Eye (tissue), 1 donor: Measurements from ENCODE around the gene GYG1.

Source experiments
- DNase-seq: peaks from one replicate; pipeline ENCODE4 v3.0.0-alpha.2; 2015

Gene GYG1

DNA sequence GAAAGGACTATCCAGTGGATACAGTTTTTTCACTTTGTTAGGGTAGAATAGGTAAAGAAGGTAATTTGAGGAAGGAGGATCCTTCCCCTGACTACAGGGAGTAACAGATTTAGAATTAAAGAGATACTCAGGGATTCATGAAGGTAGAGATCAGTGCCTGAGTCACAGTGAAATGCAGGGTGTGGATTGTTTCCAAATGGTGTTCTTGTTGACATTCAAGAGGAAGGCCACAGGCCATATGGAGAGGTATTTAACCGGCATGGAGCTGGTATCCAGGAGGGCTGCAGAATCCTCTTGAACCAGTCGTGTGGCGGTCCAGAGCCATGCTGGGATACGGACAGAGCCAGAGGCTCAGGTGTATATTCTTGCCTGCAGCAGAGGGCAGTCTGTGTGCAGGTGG, 28.2 kb downstream of the GYG1 start:
- no peak for DNase-seq

- DNase-seq, result no peak
Observed at GRCh38 chr3:149020196-149020838, 29.0 kb downstream of the GYG1 start.

DNA sequence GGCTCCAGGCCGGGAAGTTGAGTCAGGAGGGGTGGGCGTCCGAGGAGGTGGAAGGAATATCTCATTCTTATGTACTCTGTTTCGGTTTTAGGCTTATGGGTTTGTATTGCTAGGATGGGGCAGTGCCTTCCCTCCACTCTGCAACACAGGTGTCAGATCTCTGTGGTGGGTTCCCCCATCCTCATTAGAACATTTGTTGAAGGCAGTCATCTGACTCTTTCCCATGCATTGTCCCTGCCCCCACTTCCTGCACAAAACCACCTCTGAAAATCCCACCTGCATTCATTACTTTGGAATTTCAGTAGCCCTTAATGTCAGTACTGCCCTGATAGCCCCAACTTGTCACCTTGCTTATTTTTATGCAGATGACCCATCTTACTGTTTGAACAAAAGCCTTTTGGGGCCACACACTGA, 29.5 kb downstream of the GYG1 start:
- DNase-seq, result no peak

- no peak for DNase-seq
Observed at GRCh38 chr3:149021830-149022229, 30.5 kb downstream of the GYG1 start.

DNA sequence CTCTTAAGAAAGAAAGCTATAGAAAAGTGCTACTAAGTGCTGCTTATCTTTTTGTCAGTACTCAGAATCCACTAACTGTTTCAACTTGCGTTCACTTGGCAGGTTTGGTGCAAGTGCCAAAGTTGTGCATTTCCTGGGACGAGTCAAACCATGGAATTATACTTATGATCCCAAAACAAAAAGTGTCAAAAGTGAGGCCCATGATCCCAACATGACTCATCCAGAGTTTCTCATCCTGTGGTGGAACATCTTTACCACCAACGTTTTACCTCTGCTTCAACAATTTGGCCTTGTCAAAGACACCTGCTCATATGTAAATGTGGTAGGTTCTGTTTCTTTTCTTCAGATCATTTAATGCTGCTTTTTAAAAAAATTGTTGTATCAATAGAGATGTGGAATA, 32.6 kb downstream of the GYG1 start:
- no peak for DNase-seq

DNA sequence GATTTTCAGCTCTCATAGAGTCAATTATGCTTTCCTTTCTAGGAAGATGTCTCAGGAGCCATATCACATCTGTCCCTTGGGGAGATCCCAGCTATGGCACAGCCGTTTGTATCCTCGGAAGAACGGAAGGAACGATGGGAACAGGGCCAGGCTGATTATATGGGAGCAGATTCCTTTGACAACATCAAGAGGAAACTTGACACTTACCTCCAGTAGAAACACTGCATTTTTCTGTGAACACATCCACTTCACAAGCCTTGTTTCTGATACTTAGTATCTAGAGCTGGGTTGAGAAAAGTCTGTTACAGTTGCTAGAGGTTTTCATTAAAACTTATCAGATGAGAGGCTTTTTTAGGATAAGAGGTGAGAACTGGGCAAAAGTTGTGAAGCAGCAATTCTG, 35.4 kb downstream of the GYG1 start:
- DNase-seq, result no peak

- no peak for DNase-seq
Observed at GRCh38 chr3:149031096-149031495, 39.8 kb downstream of the GYG1 start.

DNA sequence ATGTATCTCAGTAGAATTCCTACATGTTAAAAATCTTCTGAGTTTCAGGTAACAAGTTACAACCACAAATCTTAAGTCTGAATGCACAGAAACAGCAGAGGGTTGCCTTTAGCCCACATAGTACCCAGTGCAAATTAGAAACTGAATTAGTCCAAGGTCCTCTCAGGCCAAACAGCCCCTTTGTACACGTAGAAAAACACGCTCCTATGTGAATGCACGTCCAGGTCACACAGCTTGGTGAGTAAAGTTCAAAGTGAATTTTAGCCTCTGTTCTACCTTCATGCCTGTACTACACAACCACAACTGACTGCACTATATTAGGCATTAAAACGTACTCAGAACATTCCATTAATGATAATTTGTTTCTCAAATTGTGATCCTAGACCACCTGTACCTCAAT, 46.3 kb downstream of the GYG1 start:
- DNase-seq, result no peak

DNA sequence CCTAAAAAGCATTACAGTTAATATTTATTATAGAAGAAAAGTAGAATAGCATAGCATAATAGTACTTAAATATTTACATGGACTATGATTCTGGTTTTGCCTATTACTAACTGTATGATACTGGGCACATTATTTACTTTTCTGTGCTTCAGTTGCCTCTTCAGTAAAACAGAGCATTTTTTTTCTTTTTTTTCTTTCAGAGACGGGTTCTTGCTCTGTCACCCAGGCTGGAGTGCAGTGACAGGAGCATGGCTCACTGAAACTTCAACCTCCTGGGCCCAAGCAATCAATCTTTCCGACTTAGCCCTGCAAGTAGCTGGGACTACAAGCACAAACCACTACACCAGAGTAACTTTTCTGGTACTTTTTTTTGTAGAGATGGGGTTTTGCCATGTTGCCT, 47.0 kb downstream of the GYG1 start:
- no peak for DNase-seq

DNA sequence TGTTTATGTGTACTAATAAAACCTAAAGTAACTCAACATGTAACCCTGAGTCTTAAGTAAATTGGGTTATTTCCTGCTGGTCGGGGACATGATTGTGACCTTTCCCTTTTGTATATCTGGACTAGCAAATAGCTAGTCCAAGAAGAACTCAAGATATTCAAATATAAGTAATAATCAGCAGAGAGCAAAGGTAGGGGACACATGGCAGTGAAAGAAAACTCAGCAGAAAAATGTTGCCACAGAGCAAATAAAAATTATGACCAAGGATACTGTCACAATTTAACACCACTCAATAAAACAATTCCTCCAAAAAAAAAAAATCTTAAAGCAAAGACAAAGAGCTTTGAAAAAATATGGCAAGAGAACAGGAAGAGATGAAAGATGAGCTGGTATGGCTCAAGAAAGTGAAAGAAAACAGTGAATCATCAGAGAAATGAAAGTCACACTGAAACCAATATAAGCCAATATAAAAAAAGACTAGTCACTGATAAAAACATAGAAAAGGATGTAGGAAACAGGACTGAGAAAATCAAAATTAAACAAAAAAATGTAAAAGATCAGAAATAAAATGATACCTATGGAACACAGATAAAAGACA, 51.5 kb downstream of the GYG1 start:
- DNase-seq, result no peak

DNA sequence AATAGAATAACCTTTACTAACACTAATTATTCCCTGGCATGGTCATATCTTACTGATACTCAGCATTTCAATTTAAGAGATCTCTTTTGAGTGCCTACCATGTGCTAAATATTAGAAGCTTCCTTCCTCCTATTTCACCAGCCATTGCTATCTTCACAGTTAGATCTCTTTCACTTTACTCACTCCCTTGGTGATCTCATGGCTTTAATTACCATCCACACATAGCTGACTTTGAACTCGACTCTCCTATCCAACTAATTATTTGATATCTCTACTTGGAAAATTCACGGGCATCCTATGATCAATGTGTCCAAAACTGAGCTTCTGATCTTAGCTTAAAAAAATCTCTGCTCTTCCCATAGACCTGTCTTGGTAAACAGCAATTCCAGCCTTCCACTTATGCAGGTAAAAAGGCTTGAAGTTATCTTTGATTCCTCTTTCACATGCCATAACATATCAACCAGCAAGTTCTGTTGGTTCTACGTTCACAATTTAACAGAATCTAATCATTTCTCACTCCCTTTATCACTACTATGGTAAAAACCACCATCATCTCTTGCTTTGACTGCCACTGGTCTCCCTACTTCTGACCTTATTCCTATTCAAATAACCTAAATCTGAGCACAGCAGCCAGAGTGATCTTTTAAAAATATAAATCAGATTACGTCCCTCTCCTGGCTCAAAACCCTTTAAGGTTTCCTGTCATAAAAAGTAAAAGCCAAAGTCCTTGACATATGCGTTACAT, 53.2 kb downstream of the GYG1 start:
- DNase-seq, result no peak

GRCh38 chr3:149055575-149055974, 64.2 kb downstream of the GYG1 start:
- no peak for DNase-seq

DNA sequence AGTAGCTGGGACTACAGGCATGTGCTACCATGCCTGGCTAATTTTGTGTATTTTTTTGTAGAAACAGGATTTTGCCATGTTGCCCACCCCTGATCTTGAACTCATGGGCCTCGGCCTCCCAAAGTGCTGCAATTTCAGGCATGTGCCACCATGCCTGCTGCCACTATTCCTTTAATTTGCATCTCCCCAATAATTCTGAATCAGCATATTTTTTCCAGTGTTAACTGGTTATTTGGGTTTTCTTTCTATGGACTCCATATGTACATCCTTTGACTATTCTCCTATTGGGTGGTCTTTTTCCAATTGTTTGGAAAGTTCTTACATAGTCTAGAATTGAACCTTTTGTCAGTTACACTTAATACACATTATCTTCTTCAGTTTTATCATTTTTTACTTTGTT, 66.9 kb downstream of the GYG1 start:
- DNase-seq, result no peak

GRCh38 chr3:149058602-149059001, 67.3 kb downstream of the GYG1 start:
- no peak for DNase-seq

DNA sequence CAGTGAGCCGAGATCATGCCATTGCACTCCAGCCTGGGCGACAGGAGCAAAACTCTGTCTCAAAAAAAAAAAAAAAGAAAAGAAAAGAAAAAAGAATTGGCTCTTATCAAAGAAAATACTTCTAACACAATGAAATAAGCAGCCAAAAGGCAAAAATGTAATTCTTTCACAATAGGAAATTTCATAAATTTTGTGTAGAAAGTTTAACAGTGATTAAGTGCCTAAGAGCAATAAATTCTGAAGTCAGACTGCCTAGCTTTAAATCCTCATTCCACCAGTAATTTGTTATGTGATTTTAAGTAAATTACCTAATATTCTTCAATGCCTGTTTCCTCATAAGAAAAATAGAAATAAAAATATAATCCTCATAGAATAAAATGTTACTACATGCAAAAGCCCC, 70.4 kb downstream of the GYG1 start:
- no peak for DNase-seq

DNA sequence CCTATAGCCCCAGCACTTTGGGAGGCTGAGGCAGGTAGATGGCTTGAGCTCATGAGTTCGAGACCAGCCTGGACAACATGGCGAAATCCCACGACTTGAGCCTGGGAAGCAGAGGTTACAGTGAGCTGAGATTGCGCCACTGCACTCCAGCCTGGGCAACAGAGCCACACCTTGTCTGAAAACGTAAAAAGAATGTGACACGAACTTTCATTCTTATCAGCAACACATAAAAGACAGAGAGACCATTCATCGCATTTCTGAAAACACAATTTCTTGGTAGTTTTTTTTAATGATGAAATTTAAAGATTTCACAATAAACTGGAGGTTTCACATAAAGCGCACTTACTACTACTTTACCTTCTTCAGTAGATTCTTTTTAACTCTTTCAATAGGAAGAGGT, 76.5 kb downstream of the GYG1 start:
- DNase-seq, result no peak
